IMR-90 (cell line): ENCODE measurements around the gene BRCA1. TPM values are rescaled to one million over a fixed set of nuclear protein-coding genes. Genes with fewer than 3 reads are reported as not detected.

Source experiments
- ATAC-seq: fragments of 200-7000 bp; cut with Tn5 transposase; 2 replicates; pipeline ENCODE4 v1.9.1; 2020; ENCODE audit warnings: low read depth, mild to moderate bottlenecking, moderate library complexity
- BruUV-seq: library from RNA; stranded (reverse); fragments of 400-500 nt; replicated peaks from 2 replicates; lab custom pipeline; 2021; lab: Mats Ljungman, UMichigan
- CTCF ChIA-PET: fragments of 300-600 bp; formaldehyde crosslinking; extraction: SDS; loops from one replicate; lab custom pipeline; 2021; ENCODE audit warnings: antibody characterized with exemption; lab: Yijun Ruan, JAX
- POLR2A ChIA-PET: fragments of 300-600 bp; sonication (Branson Sonifier 250); formaldehyde crosslinking; loops from one replicate; lab custom pipeline; 2022; ENCODE audit warnings: antibody characterized with exemption; ENCODE audit not compliant: unreplicated experiment; lab: Charles Lee
- DNase-seq: peaks from one replicate; pipeline ENCODE4 v3.0.0; 2013
- H2AFZ ChIP-seq: replicated peaks from 2 replicates; pipeline ENCODE3; 2013; ENCODE audit warnings: low read length, mild to moderate bottlenecking; ENCODE audit not compliant: poor library complexity
- H2AK5ac ChIP-seq: 2 replicates; pipeline ENCODE4 v1.6.1; 2013; ENCODE audit warnings: low read depth, low read length, inconsistent platforms
- H2AK9ac ChIP-seq: replicated peaks from 2 replicates; pipeline ENCODE3; 2013; ENCODE audit warnings: mild to moderate bottlenecking, low read depth, low read length, moderate library complexity; ENCODE audit not compliant: poor library complexity
- H2BK120ac ChIP-seq: 2 replicates; pipeline ENCODE4 v1.6.1; 2013; ENCODE audit warnings: low read depth, low read length, inconsistent platforms
- H2BK15ac ChIP-seq: 3 replicates; pipeline ENCODE4 v1.6.1; 2013; ENCODE audit warnings: low read depth, low read length, inconsistent platforms
- H2BK20ac ChIP-seq: 2 replicates; pipeline ENCODE4 v1.6.1; 2013; ENCODE audit warnings: low read depth, mild to moderate bottlenecking, inconsistent platforms, low read length, moderate library complexity
- H2BK5ac ChIP-seq: 2 replicates; pipeline ENCODE4 v1.6.1; 2013; ENCODE audit warnings: mild to moderate bottlenecking, low read depth, low read length, inconsistent platforms; ENCODE audit not compliant: poor library complexity, severe bottlenecking
- H3K14ac ChIP-seq: replicated peaks from 2 replicates; pipeline ENCODE4 v1.6.1; 2013; ENCODE audit warnings: low read depth, low read length, inconsistent platforms
- H3K18ac ChIP-seq: 2 replicates; pipeline ENCODE4 v1.6.1; 2013; ENCODE audit warnings: low read depth, low read length, control low read depth
- H3K23ac ChIP-seq: 2 replicates; pipeline ENCODE4 v1.6.1; 2013; ENCODE audit warnings: low read depth, low read length, inconsistent platforms
- H3K27ac ChIP-seq: 2 replicates; pipeline ENCODE4 v1.5.1; 2013; ENCODE audit warnings: mild to moderate bottlenecking, control low read depth, low read length; ENCODE audit not compliant: insufficient read depth
- H3K27me3 ChIP-seq: 2 replicates; pipeline ENCODE4 v1.6.1; 2013; ENCODE audit warnings: low read length; ENCODE audit not compliant: control insufficient read depth, insufficient read depth
- H3K36me3 ChIP-seq: 2 replicates; pipeline ENCODE4 v1.6.1; 2013; ENCODE audit warnings: low read length, mixed read lengths; ENCODE audit not compliant: control insufficient read depth, insufficient read depth
- H3K4ac ChIP-seq: 2 replicates; pipeline ENCODE4 v1.6.1; 2013; ENCODE audit warnings: low read depth, low read length, inconsistent platforms
- H3K4me1 ChIP-seq: 2 replicates; pipeline ENCODE4 v1.6.1; 2013; ENCODE audit warnings: low read length, mixed read lengths; ENCODE audit not compliant: control insufficient read depth, insufficient read depth
- H3K4me2 ChIP-seq: 2 replicates; pipeline ENCODE4 v1.6.1; 2013; ENCODE audit warnings: low read depth, mild to moderate bottlenecking, control low read depth, low read length, moderate library complexity
- H3K4me3 ChIP-seq: 2 replicates; pipeline ENCODE4 v1.5.1; 2013; ENCODE audit warnings: low read depth, mild to moderate bottlenecking, control low read depth, low read length, moderate library complexity; ENCODE audit not compliant: insufficient read depth
- H3K56ac ChIP-seq: 2 replicates; pipeline ENCODE4 v1.6.1; 2013; ENCODE audit warnings: low read length, inconsistent platforms; ENCODE audit not compliant: insufficient read depth; ENCODE audit errors: extremely low read depth
- H3K79me1 ChIP-seq, 2 experiments: 2 replicates each; pipeline ENCODE4 v1.6.1; 2013; ENCODE audit warnings: low read length in 2 of 2, inconsistent platforms in 1 of 2, low read depth in 1 of 2
- H3K9ac ChIP-seq: 2 replicates; pipeline ENCODE4 v1.6.1; 2013; ENCODE audit warnings: low read depth, low read length, control low read depth
- H3K9me1 ChIP-seq: 2 replicates; pipeline ENCODE4 v1.6.1; 2013; ENCODE audit warnings: low read length, inconsistent platforms; ENCODE audit not compliant: insufficient read depth
- H3K9me3 ChIP-seq: 2 replicates; pipeline ENCODE4 v1.6.1; 2013; ENCODE audit warnings: low read length; ENCODE audit not compliant: control insufficient read depth, insufficient read depth
- H4K20me1 ChIP-seq: 2 replicates; pipeline ENCODE4 v1.6.1; 2013; ENCODE audit warnings: low read length, inconsistent platforms; ENCODE audit not compliant: insufficient read depth
- H4K5ac ChIP-seq: 2 replicates; pipeline ENCODE4 v1.6.1; 2013; ENCODE audit warnings: mild to moderate bottlenecking, low read depth, low read length, control low read depth
- H4K8ac ChIP-seq, 2 experiments: 2 replicates each; pipeline ENCODE4 v1.6.1; 2013; ENCODE audit warnings: low read depth in 2 of 2, low read length in 2 of 2, control low read depth in 1 of 2, inconsistent platforms in 1 of 2
- H4K91ac ChIP-seq: 2 replicates; pipeline ENCODE4 v1.6.1; 2013; ENCODE audit warnings: low read depth, low read length, inconsistent platforms; ENCODE audit not compliant: insufficient read depth
- BHLHE40 ChIP-seq: fragments of 150-350 bp; IDR thresholded peaks from 2 replicates; pipeline ENCODE4 v1.6.1; 2016; ENCODE audit warnings: mild to moderate bottlenecking, low read depth, low read length
- NFE2L2 ChIP-seq: fragments of 150-350 bp; IDR thresholded peaks from 2 replicates; pipeline ENCODE4 v1.6.1; 2016; ENCODE audit warnings: low read depth, mild to moderate bottlenecking, low read length
- SMC3 ChIP-seq: fragments of 150-350 bp; IDR thresholded peaks from 2 replicates; pipeline ENCODE4 v1.6.1; 2016; ENCODE audit warnings: low read depth, mild to moderate bottlenecking, antibody characterized with exemption, low read length, moderate library complexity
- dilution Hi-C: fragments of 300-500 bp; cut with HindIII; formaldehyde crosslinking; loops from one replicate; pipeline ENCODE4 v1.14.3; 2018; ENCODE audit warnings: low sequenced_read_pairs; ENCODE audit not compliant: unreplicated experiment
- in situ Hi-C: fragments of 300-500 bp; cut with MboI; formaldehyde crosslinking; loops from 3 replicates; pipeline ENCODE4 v1.14.3; 2019; ENCODE audit warnings: low sequenced_read_pairs, inconsistent platforms, mixed read lengths
- intact Hi-C: fragments of 100-400 bp; cut with micrococcal nuclease; formaldehyde crosslinking; loops from 2 replicates; pipeline ENCODE4 v1.10.0; 2022
- polyA plus RNA-seq, 3 experiments: library from polyadenylated mRNA; depleted of rRNA; stranded (reverse); fragments of >200 nt; gene quantifications; 2 replicates each; pipeline ENCODE4 v1.2.3, GENCODE V29; 2012; ENCODE audit warnings: low replicate concordance in 1 of 3
- total RNA-seq: library from RNA; depleted of rRNA; stranded (reverse); fragments of >200 nt; gene quantifications from 2 replicates; pipeline ENCODE4 v1.2.3, GENCODE V29; 2012
- TF ChIP-seq, protein P1 (sequence below): fragments of 150-350 bp; IDR thresholded peaks from 2 replicates; pipeline ENCODE4 v1.6.1; 2017; ENCODE audit warnings: mild to moderate bottlenecking, antibody characterized with exemption, low read length, low read depth

Gene BRCA1
- total and polyA plus RNA-seq, 2 of the 4 experiments (the other 2 are of a cell fraction) = 8.3 to 17.7 TPM

DNA sequence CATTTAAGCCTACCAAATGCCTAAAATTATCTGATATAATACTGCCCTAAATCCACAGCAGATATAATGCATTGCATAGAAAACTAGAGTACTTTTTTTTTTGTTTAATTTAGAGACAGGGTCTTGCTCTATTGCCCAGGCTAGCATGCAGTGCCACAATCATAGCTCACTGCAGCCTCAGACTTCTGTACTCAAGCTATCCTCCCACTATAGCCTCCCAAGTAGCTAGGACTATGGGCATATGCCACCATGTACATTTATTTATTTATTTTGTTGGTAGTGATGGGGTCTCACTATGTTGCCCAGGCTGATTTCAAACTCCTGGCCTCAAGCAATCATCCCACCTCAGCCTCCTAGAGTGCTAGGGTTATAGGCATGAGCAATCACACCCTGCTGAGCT lies 20.0 kb downstream of the BRCA1 start:
- H3K79me1 ChIP-seq = no peaks in the 10 kb centered on the region; a peak in 1 of 4 replicates
- ATAC-seq = no peak
- intact Hi-C loops = no loop called here
- no peak overlapping the region for H2AK5ac ChIP-seq
- H3K4me2 ChIP-seq = no peak overlapping the region
- H4K8ac ChIP-seq = no peak overlapping the region
- H3K4me3 ChIP-seq = no peak overlapping the region
- no peak overlapping the region for H4K5ac ChIP-seq
- H2AK9ac ChIP-seq = no peak overlapping the region
- H3K9me3 ChIP-seq = no peaks in the 10 kb centered on the region
- H3K23ac ChIP-seq = no peak overlapping the region
- no peak overlapping the region for H2BK20ac ChIP-seq
- H3K14ac ChIP-seq = no peak overlapping the region
- ChIA-PET CTCF (no interaction called here), POLR2A (no interaction called here)
- no peaks in the 10 kb centered on the region for H3K27me3 ChIP-seq
- no peak for DNase-seq
- H2BK15ac ChIP-seq = no peak overlapping the region
- no peak overlapping the region for H3K56ac ChIP-seq
- no peaks in the 10 kb centered on the region for H3K9me1 ChIP-seq
- H3K18ac ChIP-seq = no peak overlapping the region
- in situ Hi-C loops = no loop called here
- no peak for TF ChIP-seq NFE2L2
- TF ChIP-seq, protein P1, sequence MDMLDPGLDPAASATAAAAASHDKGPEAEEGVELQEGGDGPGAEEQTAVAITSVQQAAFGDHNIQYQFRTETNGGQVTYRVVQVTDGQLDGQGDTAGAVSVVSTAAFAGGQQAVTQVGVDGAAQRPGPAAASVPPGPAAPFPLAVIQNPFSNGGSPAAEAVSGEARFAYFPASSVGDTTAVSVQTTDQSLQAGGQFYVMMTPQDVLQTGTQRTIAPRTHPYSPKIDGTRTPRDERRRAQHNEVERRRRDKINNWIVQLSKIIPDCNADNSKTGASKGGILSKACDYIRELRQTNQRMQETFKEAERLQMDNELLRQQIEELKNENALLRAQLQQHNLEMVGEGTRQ = no peak
- no peak for TF ChIP-seq SMC3
- no peak for TF ChIP-seq BHLHE40
- dilution Hi-C loops = no loop called here
- H3K36me3 ChIP-seq = peaks cover 3% of the 10 kb centered on the region; the same call in 1 of the 2 replicates
- no TSS peak for BruUV-seq
- H2BK120ac ChIP-seq = no peak overlapping the region
- H4K20me1 ChIP-seq = no peaks in the 10 kb centered on the region
- H3K4me1 ChIP-seq = no peaks in the 10 kb centered on the region
- H2AFZ ChIP-seq = no peak overlapping the region
- no peak overlapping the region for H3K4ac ChIP-seq
- no peak overlapping the region for H3K9ac ChIP-seq
- no peak overlapping the region for H3K27ac ChIP-seq
- no peak overlapping the region for H4K91ac ChIP-seq
- H2BK5ac ChIP-seq = no peak overlapping the region
